ENCODE results near the gene IFT27. TPM values are rescaled to one million over a fixed set of nuclear protein-coding genes. Genes with fewer than 3 reads are reported as not detected.

Gene IFT27
- total and polyA plus RNA-seq, 2 experiments from 2014 or later = 28.5 to 63.5 TPM

DNA sequence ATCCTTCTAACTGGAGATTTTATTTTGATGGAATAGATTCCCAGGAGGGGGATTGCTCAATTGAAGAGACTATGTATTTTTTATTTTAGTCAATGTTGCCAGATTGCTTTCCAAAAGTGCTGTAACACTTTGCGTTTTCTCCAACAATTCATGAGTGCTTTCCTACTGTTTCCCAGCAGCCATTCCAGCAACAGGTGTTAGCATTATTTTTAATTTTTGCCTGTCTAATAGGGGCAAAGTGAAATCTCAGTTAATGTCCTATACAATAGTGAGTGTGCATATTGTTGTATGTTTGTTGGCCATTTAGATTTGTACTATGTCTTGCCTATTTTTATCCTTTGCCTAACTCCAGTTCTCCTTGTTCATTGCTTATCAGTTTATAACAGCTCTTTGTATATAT is 60.3 kb downstream of the IFT27 start (continued):
- TF ChIP-seq, protein P1, sequence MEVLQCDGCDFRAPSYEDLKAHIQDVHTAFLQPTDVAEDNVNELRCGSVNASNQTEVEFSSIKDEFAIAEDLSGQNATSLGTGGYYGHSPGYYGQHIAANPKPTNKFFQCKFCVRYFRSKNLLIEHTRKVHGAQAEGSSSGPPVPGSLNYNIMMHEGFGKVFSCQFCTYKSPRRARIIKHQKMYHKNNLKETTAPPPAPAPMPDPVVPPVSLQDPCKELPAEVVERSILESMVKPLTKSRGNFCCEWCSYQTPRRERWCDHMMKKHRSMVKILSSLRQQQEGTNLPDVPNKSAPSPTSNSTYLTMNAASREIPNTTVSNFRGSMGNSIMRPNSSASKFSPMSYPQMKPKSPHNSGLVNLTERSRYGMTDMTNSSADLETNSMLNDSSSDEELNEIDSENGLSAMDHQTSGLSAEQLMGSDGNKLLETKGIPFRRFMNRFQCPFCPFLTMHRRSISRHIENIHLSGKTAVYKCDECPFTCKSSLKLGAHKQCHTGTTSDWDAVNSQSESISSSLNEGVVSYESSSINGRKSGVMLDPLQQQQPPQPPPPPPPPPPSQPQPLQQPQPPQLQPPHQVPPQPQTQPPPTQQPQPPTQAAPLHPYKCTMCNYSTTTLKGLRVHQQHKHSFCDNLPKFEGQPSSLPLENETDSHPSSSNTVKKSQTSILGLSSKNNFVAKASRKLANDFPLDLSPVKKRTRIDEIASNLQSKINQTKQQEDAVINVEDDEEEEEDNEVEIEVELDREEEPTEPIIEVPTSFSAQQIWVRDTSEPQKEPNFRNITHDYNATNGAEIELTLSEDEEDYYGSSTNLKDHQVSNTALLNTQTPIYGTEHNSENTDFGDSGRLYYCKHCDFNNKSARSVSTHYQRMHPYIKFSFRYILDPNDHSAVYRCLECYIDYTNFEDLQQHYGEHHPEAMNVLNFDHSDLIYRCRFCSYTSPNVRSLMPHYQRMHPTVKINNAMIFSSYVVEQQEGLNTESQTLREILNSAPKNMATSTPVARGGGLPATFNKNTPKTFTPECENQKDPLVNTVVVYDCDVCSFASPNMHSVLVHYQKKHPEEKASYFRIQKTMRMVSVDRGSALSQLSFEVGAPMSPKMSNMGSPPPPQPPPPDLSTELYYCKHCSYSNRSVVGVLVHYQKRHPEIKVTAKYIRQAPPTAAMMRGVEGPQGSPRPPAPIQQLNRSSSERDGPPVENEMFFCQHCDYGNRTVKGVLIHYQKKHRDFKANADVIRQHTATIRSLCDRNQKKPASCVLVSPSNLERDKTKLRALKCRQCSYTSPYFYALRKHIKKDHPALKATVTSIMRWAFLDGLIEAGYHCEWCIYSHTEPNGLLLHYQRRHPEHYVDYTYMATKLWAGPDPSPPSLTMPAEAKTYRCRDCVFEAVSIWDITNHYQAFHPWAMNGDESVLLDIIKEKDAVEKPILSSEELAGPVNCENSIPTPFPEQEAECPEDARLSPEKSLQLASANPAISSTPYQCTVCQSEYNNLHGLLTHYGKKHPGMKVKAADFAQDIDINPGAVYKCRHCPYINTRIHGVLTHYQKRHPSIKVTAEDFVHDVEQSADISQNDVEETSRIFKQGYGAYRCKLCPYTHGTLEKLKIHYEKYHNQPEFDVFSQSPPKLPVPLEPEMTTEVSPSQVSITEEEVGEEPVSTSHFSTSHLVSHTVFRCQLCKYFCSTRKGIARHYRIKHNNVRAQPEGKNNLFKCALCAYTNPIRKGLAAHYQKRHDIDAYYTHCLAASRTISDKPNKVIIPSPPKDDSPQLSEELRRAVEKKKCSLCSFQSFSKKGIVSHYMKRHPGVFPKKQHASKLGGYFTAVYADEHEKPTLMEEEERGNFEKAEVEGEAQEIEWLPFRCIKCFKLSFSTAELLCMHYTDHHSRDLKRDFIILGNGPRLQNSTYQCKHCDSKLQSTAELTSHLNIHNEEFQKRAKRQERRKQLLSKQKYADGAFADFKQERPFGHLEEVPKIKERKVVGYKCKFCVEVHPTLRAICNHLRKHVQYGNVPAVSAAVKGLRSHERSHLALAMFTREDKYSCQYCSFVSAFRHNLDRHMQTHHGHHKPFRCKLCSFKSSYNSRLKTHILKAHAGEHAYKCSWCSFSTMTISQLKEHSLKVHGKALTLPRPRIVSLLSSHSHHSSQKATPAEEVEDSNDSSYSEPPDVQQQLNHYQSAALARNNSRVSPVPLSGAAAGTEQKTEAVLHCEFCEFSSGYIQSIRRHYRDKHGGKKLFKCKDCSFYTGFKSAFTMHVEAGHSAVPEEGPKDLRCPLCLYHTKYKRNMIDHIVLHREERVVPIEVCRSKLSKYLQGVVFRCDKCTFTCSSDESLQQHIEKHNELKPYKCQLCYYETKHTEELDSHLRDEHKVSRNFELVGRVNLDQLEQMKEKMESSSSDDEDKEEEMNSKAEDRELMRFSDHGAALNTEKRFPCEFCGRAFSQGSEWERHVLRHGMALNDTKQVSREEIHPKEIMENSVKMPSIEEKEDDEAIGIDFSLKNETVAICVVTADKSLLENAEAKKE (CRISPR knock-in tag; IDR thresholded peaks at IDR 0.05) = no peak
- TF ChIP-seq, protein P2, sequence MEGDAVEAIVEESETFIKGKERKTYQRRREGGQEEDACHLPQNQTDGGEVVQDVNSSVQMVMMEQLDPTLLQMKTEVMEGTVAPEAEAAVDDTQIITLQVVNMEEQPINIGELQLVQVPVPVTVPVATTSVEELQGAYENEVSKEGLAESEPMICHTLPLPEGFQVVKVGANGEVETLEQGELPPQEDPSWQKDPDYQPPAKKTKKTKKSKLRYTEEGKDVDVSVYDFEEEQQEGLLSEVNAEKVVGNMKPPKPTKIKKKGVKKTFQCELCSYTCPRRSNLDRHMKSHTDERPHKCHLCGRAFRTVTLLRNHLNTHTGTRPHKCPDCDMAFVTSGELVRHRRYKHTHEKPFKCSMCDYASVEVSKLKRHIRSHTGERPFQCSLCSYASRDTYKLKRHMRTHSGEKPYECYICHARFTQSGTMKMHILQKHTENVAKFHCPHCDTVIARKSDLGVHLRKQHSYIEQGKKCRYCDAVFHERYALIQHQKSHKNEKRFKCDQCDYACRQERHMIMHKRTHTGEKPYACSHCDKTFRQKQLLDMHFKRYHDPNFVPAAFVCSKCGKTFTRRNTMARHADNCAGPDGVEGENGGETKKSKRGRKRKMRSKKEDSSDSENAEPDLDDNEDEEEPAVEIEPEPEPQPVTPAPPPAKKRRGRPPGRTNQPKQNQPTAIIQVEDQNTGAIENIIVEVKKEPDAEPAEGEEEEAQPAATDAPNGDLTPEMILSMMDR (conservative IDR thresholded peaks at IDR 0.05; ENCODE audit: low read depth in 2 of 2) = no peak
- no peak for TF ChIP-seq ZNF114 (CRISPR knock-in tag; IDR thresholded peaks at IDR 0.05)
- no peak for TF ChIP-seq POLR2AphosphoS5 (IDR thresholded peaks at IDR 0.05; ENCODE audit: low read depth)
- no peak for TF ChIP-seq ZNF331 (CRISPR knock-in tag; IDR thresholded peaks at IDR 0.05; ENCODE audit: low read depth)
- no peak for TF ChIP-seq EZH2 (IDR thresholded peaks at IDR 0.05; ENCODE audit: low read depth, unreplicated experiment)
- TF ChIP-seq JUNB (IDR thresholded peaks at IDR 0.05; ENCODE audit: unreplicated experiment) = no peak
- TF ChIP-seq EZH2phosphoT487 (IDR thresholded peaks at IDR 0.05; ENCODE audit: unreplicated experiment) = no peak

DNA sequence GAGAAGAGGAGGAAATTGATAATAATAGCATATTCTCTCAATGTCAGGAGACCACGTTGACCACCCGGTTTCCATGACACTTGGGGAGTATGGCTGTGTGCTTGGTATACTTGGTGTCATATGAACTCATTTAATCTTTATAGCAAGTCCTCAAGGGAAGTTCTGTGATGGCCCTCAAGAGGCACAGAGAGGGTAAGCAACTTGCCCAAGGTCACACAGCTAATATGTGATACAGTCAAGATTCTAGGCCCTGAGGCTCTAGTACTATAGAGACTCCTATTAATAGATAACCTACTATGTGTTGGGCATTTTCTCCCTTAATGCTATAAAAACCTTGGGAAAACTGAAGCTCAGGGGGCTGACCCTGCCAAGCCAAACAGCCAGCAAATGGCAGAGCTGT is 61.8 kb downstream of the IFT27 start:
- no peak overlapping the region for H3K27ac ChIP-seq (ENCODE audit: low read depth)
- H3K36me3 ChIP-seq (ENCODE audit: insufficient read depth) = no peaks in the 10 kb centered on the region
- H4K20me1 ChIP-seq (replicated peaks; ENCODE audit: insufficient read depth) = no peaks in the 10 kb centered on the region
- no peaks in the 10 kb centered on the region for H3K79me2 ChIP-seq (replicated peaks; ENCODE audit: insufficient read depth)
- Mint-ChIP-seq H3K4me1 (no peaks in the 10 kb centered on the region; the same call in 2 of the 3 replicates), H3K27ac (no peak overlapping the region), H3K27me3 (ENCODE audit: insufficient read depth, low read depth, poor library complexity) (peaks cover 3% of the 10 kb centered on the region), H3K36me3 (ENCODE audit: low read depth) (no peaks in the 10 kb centered on the region), H3K4me3 (no peak overlapping the region), H3K9me3 (no peaks in the 10 kb centered on the region)
- H3K4me3 ChIP-seq = no peak overlapping the region
- H3K4me1 ChIP-seq (ENCODE audit: insufficient read depth) = no peaks in the 10 kb centered on the region
- no peaks in the 10 kb centered on the region for H3K9me2 ChIP-seq (ENCODE audit: insufficient read depth)
- H3K4me2 ChIP-seq = no peak overlapping the region
- H3K27me3 ChIP-seq (ENCODE audit: insufficient read depth) = no peaks in the 10 kb centered on the region
- no peak for DNase-seq (ENCODE audit: low spot score)
- H2AFZ ChIP-seq = no peak overlapping the region
- H3F3A ChIP-seq (replicated peaks; ENCODE audit: low read depth) = no peaks in the 10 kb centered on the region
- ATAC-seq = no peak
- no peak for TF ChIP-seq EZH2 (IDR thresholded peaks at IDR 0.05; ENCODE audit: low read depth, unreplicated experiment)
- TF ChIP-seq, protein P1 (CRISPR knock-in tag; IDR thresholded peaks at IDR 0.05) = no peak
- TF ChIP-seq NANOG (IDR thresholded peaks at IDR 0.05; ENCODE audit: borderline replicate concordance) = no peak

Data from GM23338 (cell line).